ENCODE results near the gene LCN15. TPM values are rescaled to one million over a fixed set of nuclear protein-coding genes. Genes with fewer than 3 reads are reported as not detected.

Gene LCN15
- not detected for total RNA-seq (2013)
- polyA plus RNA-seq: not detected
- polyA minus RNA-seq: not detected in 2 replicates
- 0 to 0.30 (median 0) reads per million in 11 experiments for total RNA-seq

GRCh38 chr9:136764301-136764891, at the start of gene LCN15:
LCN15 (minus strand) TSS chr9:136764518; CDS start chr9:136764488, 30 bp downstream.
- Mint-ChIP-seq H3K9me3 (peaks cover 0 to 2% (median 0%) of the 10 kb centered on the region in 7 donors), H3K27me3 (ENCODE audit: low read depth in 3 of 3) (peaks cover 10 to 23% (median 20%) of the 10 kb centered on the region in 3 donors), H3K4me3 (no peak within 1 kb of the TSS), H3K36me3 (no peaks in the 10 kb centered on the region), H3K4me1 (peaks cover 13% of the 10 kb centered on the region), H3K27ac (peak within 1 kb of the TSS in 1 of 7 donors; percentile 31)
- Histone ChIP-seq H4K20me1 (ENCODE audit: insufficient read depth, low read length) (no peaks in the 10 kb centered on the region), H3K27ac (ENCODE audit: low read depth in 1 of 2, low read length in 2 of 2) (no peak within 1 kb of the TSS), H3K4me3 (replicated peaks in 1 of 3; ENCODE audit: low read depth in 2 of 3, low read length in 3 of 3) (no peak within 1 kb of the TSS), H3K36me3 (replicated peaks in 1 of 2; ENCODE audit: control insufficient read depth in 1 of 2, insufficient read depth in 2 of 2, low read length in 2 of 2) (no peaks in the 10 kb centered on the region), H3K9ac (ENCODE audit: insufficient read depth, low read length, poor library complexity, severe bottlenecking) (no peak within 1 kb of the TSS), H3K79me2 (ENCODE audit: insufficient read depth, low read length) (no peaks in the 10 kb centered on the region), H2AFZ (ENCODE audit: insufficient read depth, low read depth, low read length, poor library complexity, severe bottlenecking) (no peak within 1 kb of the TSS), H3K4me2 (replicated peaks; ENCODE audit: extremely low read depth, low read length, poor library complexity, severe bottlenecking) (no peak within 1 kb of the TSS), H3K9me3 (replicated peaks in 1 of 2; ENCODE audit: control insufficient read depth in 1 of 2, insufficient read depth in 1 of 2, low read length in 2 of 2) (no peaks in the 10 kb centered on the region), H3K27me3 (ENCODE audit: control insufficient read depth in 2 of 2, insufficient read depth in 2 of 2, low read length in 2 of 2) (no peaks in the 10 kb centered on the region), H3K4me1 (ENCODE audit: control insufficient read depth in 1 of 2, insufficient read depth in 2 of 2, low read length in 2 of 2) (no peaks in the 10 kb centered on the region)
- intact Hi-C loops (cut with micrococcal nuclease): no loop called here
- no peak for DNase-seq
- WGBS (ENCODE audit: insufficient coverage): 92% methylated on average over 9 of the region's 14 CpGs
- no peak for TF ChIP-seq CTCF (IDR thresholded peaks at IDR 0.05)

DNA sequence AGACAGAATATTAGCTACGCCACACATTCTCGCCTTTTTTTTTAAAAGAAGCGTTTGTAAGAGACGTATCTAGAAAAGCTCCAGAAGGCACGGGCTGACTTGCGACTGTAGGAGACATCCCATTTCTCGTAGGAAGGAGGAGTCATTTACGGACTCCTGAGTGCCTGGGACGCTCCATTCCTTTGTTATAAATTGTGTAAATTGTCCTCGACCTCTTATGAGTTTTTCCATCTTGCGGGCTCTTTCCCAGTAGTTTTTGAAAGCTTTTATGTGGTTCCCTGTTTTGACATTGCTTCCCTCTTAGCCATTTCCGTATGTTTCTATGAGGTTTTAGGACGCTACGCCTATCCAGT, 44.5 kb upstream of the LCN15 start:
- Mint-ChIP-seq H3K27ac (peak overlapping the region in 4 of 7 donors; percentile 36 to 80 (median 58)), H3K9me3 (peaks cover 0 to 2% (median 0%) of the 10 kb centered on the region in 7 donors), H3K36me3 (peaks cover 30 to 50% of the 10 kb centered on the region in 2 donors), H3K4me3 (peak overlapping the region; percentile 78 to 88), H3K4me1 (peaks cover 30% of the 10 kb centered on the region), H3K27me3 (ENCODE audit: low read depth in 3 of 3) (peaks cover 0 to 2% (median 0%) of the 10 kb centered on the region in 3 donors)
- H3K27ac ChIP-seq (ENCODE audit: low read depth in 1 of 2, low read length in 2 of 2): peak overlapping the region in 1 of 2 donors; percentile 70
- H3K4me2 ChIP-seq (replicated peaks; ENCODE audit: extremely low read depth, low read length, poor library complexity, severe bottlenecking): peak overlapping the region; percentile 97
- H2AFZ ChIP-seq (ENCODE audit: insufficient read depth, low read depth, low read length, poor library complexity, severe bottlenecking): peak overlapping the region; percentile 90
- peaks cover 5 to 19% of the 10 kb centered on the region in 2 donors for H3K36me3 ChIP-seq (replicated peaks in 1 of 2; ENCODE audit: control insufficient read depth in 1 of 2, insufficient read depth in 2 of 2, low read length in 2 of 2)
- H3K4me3 ChIP-seq (replicated peaks in 1 of 3; ENCODE audit: low read depth in 2 of 3, low read length in 3 of 3): peak overlapping the region; percentile 48 to 92 (median 87)
- 0% methylated on average over 9 of the region's 14 CpGs for WGBS (ENCODE audit: insufficient coverage)
- H3K9ac ChIP-seq (ENCODE audit: insufficient read depth, low read length, poor library complexity, severe bottlenecking): peak overlapping the region; percentile 81
- intact Hi-C loops (cut with micrococcal nuclease): loop anchor here (5.0 to 10.0 kb wide), 2 partner anchors 34 to 136 kb away; partner anchors contain the start of genes AJM1 (in 1 of the 2), C8G (in 1 of the 2) and FBXW5 (in 1 of the 2)
- peaks cover 50% of the 10 kb centered on the region for H3K79me2 ChIP-seq (ENCODE audit: insufficient read depth, low read length)
- no peaks in the 10 kb centered on the region for H3K27me3 ChIP-seq (ENCODE audit: control insufficient read depth in 2 of 2, insufficient read depth in 2 of 2, low read length in 2 of 2)
- peaks cover 41% of the 10 kb centered on the region for H4K20me1 ChIP-seq (ENCODE audit: insufficient read depth, low read length)
- no peaks in the 10 kb centered on the region for H3K9me3 ChIP-seq (replicated peaks in 1 of 2; ENCODE audit: control insufficient read depth in 1 of 2, insufficient read depth in 1 of 2, low read length in 2 of 2)
- H3K4me1 ChIP-seq (ENCODE audit: control insufficient read depth in 1 of 2, insufficient read depth in 2 of 2, low read length in 2 of 2): peaks cover 21 to 35% of the 10 kb centered on the region in 2 donors
- no peak for TF ChIP-seq CTCF (IDR thresholded peaks at IDR 0.05)
- peak in 2 of 3 donors; percentile 3 to 12 for DNase-seq
